Chondrocyte (in vitro differentiated cells): ENCODE measurements around the gene SELENOI. TPM values are rescaled to one million over a fixed set of nuclear protein-coding genes. Genes with fewer than 3 reads are reported as not detected.

ENCODE experiments used
- DNase-seq: peaks from one replicate; pipeline ENCODE4 v3.0.0; 2021; ENCODE audit warnings: mixed read lengths, low spot score
- H3K27ac Mint-ChIP-seq: one replicate; pipeline ENCODE4 v1.8.0; 2021; ENCODE audit warnings: mild to moderate bottlenecking, moderate library complexity, mixed read lengths; ENCODE audit not compliant: unreplicated experiment
- H3K27me3 Mint-ChIP-seq: 2 replicates; pipeline ENCODE4 v1.8.0; 2021; ENCODE audit warnings: low read depth, mixed read lengths
- H3K36me3 Mint-ChIP-seq: 2 replicates; pipeline ENCODE4 v1.8.0; 2021; ENCODE audit warnings: low read depth, mixed read lengths
- H3K4me1 Mint-ChIP-seq: 2 replicates; pipeline ENCODE4 v1.8.0; 2021; ENCODE audit warnings: low read depth, mild to moderate bottlenecking, mixed read lengths
- H3K4me3 Mint-ChIP-seq: one replicate; pipeline ENCODE4 v1.8.0; 2021; ENCODE audit warnings: mild to moderate bottlenecking, moderate library complexity, mixed read lengths; ENCODE audit not compliant: unreplicated experiment
- H3K9me3 Mint-ChIP-seq: 2 replicates; pipeline ENCODE4 v1.8.0; 2021; ENCODE audit warnings: low read depth, mixed read lengths
- CTCF ChIP-seq: fragments of 200-600 bp; sonication (generic); IDR thresholded peaks from 2 replicates; pipeline ENCODE4 v1.5.0; 2021; ENCODE audit warnings: antibody characterized with exemption, mild to moderate bottlenecking, moderate library complexity
- total RNA-seq: library from RNA; stranded (reverse); gene quantifications from 3 replicates; pipeline ENCODE4 v1.2.1, GENCODE V29; 2021

The SELENOI gene
- total RNA-seq, 1 donor from 2014 or later = 15.5 TPM

DNA sequence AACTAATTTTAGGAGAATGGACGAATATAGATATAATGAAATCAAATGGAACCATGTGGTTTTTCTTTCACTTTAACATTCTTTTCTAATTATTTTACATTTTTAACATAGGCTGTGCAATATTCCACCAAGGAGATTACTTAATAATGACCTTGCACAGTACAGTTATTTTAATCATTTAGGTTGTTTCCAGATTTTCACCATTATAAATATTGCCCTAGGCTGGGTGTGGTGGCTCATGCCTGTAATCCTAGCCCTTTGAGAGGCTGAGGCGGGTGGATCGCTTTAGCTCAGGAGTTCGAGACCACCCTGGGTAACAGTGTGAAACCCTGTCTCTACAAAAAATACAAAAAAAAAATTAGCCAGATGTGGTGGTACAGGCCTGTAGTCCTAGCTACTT lies 41.2 kb downstream of the SELENOI start:
- Mint-ChIP-seq H3K27me3 (no peaks in the 10 kb centered on the region), H3K27ac (no peak overlapping the region), H3K4me3 (no peak overlapping the region), H3K9me3 (no peaks in the 10 kb centered on the region), H3K36me3 (peaks cover 16% of the 10 kb centered on the region), H3K4me1 (peaks cover 3% of the 10 kb centered on the region)
- no peak for DNase-seq
- no peak for TF ChIP-seq CTCF

DNA sequence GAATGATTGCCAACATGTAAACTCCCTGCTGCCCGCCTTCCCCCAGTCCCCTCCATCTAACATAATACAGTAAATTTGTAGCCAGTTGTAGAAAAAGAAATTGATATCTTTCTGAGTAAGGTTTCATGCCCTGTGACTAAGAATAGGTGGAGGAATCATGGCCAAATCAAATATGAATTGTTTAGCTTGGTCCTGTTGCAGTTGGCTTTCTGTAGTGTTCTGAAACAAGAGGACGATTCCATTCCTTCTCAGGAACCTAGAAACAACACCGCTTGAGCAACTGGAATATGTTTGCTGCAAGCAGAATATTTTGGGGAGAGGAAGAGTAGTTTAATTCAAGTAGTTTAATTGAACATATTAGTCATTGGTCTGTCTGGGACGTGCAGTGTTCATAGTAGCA lies 48.8 kb downstream of the SELENOI start:
- no peaks in the 10 kb centered on the region for H3K27me3 Mint-ChIP-seq
- no peak for TF ChIP-seq CTCF
- DNase-seq = no peak
- no peak overlapping the region for H3K4me3 Mint-ChIP-seq
- H3K36me3 Mint-ChIP-seq = peaks cover 4% of the 10 kb centered on the region
- H3K9me3 Mint-ChIP-seq = no peaks in the 10 kb centered on the region
- H3K27ac Mint-ChIP-seq = peak overlapping the region; percentile 6
- H3K4me1 Mint-ChIP-seq = peaks cover 15% of the 10 kb centered on the region

DNA sequence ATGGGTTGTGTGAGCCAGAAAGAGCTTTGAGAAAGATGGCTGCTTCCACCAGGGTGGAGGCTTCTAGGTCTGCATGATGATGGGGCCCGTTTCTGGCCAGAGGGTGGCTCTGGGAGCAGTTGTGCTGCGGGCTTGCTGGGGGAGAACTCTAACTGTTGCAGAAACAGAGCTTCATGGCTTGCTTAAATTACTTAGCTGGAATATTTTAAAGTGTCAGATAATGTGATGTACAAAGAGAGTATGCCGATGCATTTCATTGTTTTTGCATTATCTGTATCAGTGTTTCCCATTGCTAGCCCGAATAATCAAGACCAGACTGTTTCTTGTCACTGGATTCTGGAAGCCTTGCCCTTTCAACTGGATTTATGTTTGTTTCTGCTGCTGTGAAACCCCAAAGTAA lies 49.5 kb downstream of the SELENOI start:
- peaks cover 15% of the 10 kb centered on the region for H3K4me1 Mint-ChIP-seq
- H3K4me3 Mint-ChIP-seq = no peak overlapping the region
- no peak for TF ChIP-seq CTCF
- no peaks in the 10 kb centered on the region for H3K9me3 Mint-ChIP-seq
- no peak for DNase-seq
- H3K27me3 Mint-ChIP-seq = no peaks in the 10 kb centered on the region
- no peak overlapping the region for H3K27ac Mint-ChIP-seq
- peaks cover 4% of the 10 kb centered on the region for H3K36me3 Mint-ChIP-seq

GRCh38 chr2:26396734-26397298 lies 50.9 kb downstream of the SELENOI start:
- no peaks in the 10 kb centered on the region for H3K27me3 Mint-ChIP-seq
- H3K36me3 Mint-ChIP-seq = peaks cover 4% of the 10 kb centered on the region
- TF ChIP-seq CTCF = no peak
- no peaks in the 10 kb centered on the region for H3K9me3 Mint-ChIP-seq
- H3K4me3 Mint-ChIP-seq = no peak overlapping the region
- H3K4me1 Mint-ChIP-seq = peaks cover 20% of the 10 kb centered on the region
- H3K27ac Mint-ChIP-seq = no peak overlapping the region
- no peak for DNase-seq

DNA sequence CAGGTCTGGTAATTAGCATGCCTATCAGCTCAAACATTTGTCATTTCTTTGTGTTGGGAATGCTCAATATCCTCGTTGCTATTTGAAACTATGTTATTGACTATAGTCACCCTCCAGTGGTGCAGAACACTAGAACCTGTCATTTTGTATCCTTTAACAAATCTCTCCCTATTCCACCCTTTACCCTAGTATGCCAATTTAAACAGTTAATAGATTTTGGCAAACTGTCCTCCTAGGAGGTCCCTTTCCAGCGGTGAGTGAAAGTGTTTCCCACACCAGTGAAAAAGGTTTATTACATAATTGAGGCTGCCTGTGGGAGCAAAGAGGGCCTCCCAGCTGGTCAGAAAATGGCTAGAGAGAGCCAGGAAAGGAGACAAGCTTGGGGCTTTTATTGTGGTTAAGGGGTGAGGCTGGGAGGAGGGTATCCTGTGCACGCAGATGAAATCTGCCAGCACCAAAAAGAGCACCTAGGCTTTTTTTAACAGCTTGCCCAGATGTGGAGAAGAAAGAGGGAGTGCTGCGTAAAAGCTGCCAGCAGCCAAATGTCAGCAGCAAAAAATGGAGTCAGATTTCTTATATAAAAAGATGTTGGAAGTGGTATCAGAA lies 53.9 kb downstream of the SELENOI start:
- Mint-ChIP-seq H3K27ac (no peak overlapping the region), H3K27me3 (no peaks in the 10 kb centered on the region), H3K4me1 (peaks cover 9% of the 10 kb centered on the region), H3K36me3 (peaks cover 4% of the 10 kb centered on the region), H3K4me3 (no peak overlapping the region), H3K9me3 (no peaks in the 10 kb centered on the region)
- TF ChIP-seq CTCF = no peak
- no peak for DNase-seq
